Stimulated activated CD4-positive, alpha-beta T cell treated with anti-CD3 and anti-CD28 coated beads, Interleukin-4, amount 100 ng/mL, for 4 hours (primary cell): ENCODE data around the gene DYNLT2.
"Not testable (repeated sequence)": the region's sequence is repeated elsewhere in the genome, so short reads cannot be mapped to it uniquely, and the experiment has no call there.

Source experiments
- DNase-seq, 2 experiments: peaks; one replicate each; pipeline ENCODE4 v3.0.0-alpha.2; 2020

The DYNLT2 gene

DNA sequence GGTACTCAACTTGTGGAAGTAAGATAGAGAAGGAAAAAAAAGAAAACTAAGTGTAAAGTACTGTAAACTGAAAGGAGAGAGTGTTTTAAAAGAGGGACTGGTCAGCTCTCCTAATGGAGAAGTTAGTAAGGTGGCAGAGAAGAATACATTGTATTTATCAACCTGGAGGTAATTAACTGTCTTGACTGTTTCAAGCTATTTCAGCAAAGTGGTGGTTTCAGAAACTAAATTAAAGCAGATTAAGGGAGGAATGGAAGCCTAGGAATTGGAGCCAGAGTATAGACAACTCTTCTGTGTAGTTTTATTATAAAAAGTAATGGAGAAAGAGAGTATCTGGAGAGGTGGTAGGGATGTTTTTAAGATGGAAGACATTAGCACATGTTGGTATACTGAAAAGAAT lies 24.4 kb downstream of the DYNLT2 start:
- DNase-seq = no peak

DNA sequence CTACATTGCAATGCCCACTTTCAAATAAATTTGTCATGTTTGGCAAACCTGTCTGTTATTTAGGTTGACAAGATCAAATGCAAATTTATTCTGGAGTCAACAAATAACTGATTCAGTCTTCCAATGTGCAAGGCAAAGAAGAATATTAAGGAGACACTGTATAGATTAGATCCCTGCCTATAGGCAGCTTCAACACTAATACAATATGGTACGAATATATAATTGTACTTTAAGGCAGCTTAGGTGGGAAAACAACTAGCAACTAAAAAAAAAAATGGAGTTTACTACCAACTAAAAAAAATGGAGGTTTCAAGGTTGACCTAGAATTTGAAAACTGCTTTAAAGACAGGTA lies 25.3 kb downstream of the DYNLT2 start:
- no peak for DNase-seq

DNA sequence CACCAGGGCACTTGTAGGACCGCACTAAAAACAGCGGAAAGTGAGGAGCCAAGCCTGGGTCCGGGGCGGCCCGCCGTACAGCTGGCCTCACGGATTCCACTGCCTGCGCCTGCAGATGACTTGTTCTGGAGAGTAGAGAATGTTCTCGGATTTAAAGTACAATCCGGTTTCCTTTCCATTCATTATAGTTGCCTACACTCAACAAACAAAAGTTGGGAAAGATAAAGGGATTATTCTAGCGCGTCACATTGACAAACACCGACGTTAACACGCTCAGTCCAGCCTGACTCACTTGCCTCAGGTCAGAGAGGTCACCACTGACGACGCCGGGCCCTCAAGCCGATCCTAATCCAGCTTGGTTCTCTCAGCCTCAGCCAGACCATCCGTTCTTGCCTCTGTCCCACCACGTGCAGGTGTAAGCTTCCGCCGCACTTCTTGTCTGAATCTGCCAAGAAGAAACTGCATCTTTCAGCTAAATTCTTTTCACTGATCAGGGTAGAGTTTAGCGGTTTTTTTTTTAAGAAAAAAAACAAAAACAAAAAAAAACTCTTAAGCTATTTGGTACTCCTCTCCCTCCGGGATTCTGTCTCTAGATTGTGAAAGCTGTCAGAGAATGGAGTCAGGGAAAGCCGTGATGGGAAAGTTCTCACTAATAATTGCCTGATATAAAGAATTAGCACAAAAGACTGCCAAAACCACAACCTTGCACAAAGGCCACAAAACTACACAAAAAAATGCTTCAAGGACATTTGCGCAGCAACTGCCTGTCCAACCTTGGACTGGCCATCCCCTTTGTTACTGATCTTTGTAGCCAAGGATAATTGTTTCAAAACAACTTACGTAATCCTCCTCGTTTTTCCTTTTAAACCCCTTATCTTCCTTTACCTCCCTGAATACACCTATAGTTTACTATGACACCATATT lies 26.0 kb downstream of the DYNLT2 start:
- DNase-seq = peak; percentile 5 to 9

DNA sequence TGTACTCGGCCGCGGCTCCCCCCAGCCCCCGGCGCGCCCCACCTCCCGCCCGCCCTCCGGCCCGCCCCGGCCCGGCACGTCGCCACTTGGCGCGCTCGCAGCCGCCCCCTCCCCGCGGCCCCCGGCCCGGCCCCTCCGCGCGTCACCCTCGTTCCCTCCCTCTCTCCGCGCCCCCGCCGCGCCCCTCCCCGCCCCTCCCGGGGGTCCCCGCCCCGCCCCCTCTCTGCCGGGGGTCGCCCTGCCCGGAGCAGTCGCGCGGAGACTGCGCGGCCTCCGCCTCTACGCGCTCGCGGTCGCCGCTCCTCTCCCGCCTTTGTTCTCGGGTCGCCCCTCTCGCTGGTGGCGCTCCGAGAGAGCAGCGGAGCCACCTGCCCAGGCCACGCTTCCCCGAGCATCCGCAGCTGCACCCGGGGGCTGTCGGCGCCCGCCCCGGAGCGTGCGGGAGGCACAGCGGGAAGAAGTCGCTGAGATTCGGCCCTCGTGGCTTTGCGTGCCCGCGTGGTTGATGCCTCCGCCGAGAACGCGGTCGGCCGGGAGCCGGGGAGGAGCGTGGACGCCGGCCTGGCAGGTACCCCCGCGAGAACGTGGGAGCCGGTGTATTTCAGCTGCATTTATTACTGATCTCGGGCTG lies 26.8 kb downstream of the DYNLT2 start, which contains the start of gene PHF10:
Gene PHF10, minus strand, starts transcription at position 7 of the 631 bp plus-strand sequence. CDS start 569 bp downstream, outside the sequence.
- DNase-seq = peak; percentile 73 to 84

DNA sequence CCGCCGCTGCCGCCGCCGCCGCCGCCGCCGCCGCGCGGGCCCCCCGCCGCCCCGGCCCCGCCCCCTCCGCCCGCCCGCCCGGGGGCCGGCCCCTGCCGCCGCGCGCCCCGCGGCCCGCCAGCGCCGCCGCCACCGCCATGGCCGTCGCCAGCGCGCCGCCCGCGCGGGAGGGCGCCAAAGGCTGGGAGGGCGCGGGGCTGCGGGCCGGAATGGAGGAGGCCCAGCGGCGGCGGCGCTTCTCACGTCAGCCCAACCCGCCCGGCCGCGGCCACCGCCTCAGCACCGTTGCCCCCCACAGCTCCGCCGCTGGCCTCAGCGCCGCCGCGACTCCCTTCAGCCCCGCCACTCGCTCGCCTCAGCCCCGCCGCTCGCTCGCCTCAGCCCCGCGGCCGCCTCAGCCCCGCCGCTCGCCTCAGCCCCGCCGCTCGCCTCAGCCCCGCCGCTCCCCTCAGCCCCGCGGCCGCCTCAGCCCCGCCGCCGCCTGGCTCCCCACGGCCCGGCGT lies 27.3 kb downstream of the DYNLT2 start:
- DNase-seq = peak; percentile 19 to 55

DNA sequence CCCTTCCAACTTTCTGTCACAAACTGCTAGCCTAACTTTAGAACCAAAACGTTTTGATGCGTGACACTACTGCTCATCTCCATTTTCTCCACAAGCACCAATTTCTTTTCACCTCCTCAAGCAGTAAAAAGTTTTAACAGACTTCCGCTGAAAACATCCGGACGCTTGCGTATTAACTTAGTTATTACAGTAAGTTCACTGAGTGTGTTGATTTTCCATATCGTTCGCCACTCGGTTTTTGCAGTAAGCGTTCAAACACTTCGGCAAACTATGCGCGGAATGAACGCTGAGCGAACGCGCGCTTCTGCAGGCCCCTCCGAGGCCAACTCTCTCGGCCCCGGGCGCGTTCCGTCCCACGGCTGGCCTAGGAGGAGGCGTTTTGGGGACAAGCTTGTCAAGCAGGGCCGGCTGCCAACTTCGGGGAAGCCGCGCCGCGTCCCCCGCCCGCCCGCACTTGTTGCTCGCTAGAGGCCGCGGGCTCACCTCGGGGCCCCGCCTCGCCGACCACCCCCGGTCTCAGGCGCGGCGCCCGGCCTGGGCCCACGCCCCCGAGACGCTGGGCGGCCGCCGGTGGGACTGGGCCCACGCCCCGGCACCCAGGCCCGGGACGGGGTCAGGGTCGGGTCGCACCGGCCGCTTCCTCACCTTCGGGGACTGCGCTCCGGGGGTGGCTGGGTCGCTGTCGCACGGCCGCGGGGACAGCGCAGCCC lies 28.0 kb downstream of the DYNLT2 start:
- DNase-seq = peak; percentile 62 to 63

DNA sequence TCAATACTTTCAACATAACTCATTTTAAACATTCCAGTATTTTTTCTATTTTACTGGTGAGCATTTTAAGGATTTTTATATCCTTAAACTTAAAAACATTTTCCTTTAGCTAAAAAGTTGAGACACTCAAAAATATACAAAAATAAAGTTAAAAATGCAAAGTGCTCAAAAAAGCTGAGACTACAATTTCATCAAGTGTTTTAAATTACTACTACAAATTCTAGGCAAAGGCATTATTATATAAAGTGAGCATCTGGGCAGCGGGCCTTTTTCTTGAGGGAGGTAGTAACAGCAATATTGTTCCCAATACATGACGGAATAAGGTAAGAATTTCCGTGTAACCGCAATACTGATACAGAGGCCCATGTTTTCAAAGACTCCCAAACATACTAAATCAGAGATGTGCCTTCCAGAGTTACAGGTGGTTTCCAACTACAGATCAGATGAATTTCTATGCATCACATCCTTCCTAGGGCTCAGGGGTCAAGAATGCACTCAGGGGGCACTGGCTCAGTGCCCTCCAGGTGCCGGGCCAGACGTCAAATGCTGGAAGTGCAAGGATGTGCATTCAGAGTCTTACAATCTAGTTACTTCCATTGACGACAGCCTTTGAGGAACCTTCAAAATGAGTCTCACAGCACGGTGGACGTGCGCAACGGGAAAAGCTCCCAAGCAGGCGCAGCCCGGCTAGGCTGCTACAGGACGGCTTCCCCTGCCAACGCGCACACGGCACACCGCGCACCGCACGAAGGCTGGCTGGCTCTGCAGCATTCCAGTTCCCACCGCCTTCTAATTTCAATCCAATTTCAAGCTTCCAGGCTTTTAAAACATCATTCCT lies 28.8 kb downstream of the DYNLT2 start:
- DNase-seq = peak in 1 of 2 experiments; percentile 7

DNA sequence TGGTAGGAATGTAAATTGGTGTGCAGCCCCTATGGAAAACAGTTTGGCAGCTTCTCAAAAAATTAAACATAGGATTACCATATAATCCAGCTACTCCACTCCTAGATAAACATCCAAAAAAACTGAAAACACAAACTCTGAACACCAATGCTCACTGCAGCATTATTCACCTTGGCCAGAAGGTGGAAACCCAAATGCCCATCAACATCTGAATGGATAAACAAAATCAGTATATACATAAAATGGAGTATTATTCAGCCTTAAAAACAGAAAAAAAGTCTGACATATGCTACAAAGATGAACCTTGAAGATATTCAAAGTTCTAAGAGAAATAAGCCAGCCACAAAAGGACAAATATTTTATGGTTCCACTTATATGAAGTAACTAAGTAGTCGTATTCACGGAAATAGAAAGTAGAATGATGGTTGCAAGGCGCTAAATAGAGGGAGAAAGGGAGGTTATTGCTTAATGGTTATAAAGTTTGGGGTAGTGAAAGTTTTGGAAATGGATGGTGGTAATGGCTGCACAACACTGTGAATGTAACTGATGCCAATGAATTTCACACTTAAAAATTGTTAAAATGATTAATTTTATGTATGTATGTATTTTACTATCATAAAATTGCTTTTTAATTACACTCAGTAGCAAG lies 31.0 kb downstream of the DYNLT2 start:
- DNase-seq = no peak

DNA sequence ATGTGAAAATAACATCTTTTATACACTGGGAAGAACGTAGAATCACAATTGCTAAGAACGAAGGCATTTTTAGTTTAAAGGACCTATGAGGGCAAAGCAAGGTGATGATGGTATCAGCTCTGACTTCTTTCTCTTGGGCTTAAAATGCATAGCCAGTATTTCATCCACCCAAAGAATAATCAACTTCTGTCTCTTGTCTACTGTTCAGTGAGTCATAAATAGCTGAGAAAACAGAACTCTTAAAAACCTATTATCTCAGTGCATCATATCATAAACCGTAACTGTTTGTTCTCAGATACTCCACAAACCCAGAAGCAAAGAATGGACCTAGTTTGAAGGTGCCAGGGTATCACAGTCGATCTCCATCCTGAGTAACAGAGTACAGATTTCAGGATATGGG lies 32.3 kb downstream of the DYNLT2 start:
- DNase-seq = no peak

DNA sequence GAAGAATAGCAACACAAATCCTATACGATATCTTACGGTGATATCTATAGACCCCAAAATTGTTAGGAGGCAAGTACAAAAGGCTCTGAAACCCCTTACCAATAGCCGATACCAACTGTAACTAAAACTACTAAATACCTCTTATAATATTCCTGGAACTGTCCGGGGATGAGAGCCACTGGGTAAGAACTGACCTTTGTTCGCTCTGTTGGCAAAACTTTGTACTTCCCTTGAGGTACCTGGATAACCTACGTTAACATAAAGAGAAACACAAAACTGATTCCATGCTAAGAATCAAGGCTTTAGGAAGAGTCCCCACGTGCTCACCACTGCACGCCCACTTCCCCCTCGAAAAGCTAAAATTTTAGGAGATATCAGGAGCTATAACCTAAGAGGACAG lies 36.8 kb downstream of the DYNLT2 start:
- no peak for DNase-seq

DNA sequence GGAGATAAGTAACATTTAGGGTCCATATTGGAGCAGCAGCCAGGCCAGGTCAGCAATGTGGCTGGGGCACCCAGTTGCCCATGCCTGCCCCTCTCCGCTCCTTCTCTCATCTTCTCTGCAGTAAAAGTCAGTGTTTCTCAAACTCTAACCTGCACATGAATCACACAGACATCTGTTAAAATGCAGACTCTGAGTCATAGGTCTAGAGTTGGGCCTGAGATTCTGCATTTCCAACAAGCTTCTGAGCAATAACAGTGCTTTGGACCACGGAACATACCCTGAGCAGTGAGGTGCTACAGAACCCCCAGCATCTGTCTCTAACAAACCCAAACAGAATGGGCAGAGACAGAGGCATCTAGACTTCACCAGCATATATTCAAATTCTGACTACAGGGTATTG lies 37.2 kb downstream of the DYNLT2 start:
- no peak for DNase-seq

DNA sequence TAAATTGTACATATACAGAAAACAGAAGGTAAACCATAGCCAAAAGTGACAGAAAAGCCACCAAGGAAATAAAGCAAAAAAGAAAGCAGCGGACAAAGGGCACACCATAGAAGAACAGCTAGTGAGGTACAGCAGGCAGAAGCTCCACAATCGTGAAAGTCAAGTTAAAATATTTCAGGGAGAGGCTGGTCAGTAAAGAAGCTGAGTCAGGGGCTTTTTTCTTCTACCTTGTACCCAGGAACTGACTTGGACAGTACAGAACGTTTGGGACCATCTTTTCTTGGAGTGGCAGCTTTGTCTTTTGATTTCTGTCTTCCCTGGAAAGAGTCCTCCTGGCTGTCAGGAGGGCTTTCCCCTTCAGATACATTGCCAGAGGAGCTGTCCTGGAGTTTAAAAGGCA lies 41.4 kb downstream of the DYNLT2 start:
- DNase-seq = no peak

DNA sequence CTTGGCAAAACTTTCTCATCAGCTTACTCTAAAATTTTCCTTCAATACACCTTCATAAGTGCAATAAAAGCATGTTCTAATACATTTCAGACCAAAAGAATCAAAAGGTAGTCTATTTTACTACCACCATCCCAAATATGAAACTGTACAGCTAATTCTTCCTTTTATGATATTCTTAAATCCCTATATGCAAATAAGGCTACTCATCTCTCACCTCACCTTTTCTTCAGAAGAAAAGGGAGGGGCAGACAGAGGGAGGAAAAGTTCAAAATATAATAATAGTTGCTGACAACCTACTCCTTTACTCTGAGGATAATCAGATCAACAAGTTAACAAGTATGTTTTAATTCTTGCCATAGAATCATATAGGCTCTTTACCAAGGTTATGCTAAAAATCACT lies 42.1 kb downstream of the DYNLT2 start:
- DNase-seq = no peak

DNA sequence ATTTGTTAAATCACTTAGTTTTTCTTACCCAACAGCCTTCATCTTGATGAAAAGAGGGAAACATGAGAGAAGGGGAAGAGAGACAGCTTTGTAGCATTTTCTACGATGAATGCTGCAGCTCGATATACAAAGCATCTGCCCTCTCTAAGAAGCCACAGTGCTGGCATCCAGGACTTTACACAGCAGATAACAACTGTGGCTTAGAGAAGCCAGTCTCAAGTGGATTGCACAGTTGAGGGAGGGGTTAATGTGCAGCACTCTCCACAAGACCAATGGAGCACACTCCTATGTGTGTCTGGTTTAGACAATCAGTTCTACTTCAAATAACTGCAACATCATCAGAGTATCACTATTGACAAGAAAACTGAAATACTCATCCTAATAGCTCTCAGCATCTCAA lies 43.6 kb downstream of the DYNLT2 start:
- DNase-seq = no peak

DNA sequence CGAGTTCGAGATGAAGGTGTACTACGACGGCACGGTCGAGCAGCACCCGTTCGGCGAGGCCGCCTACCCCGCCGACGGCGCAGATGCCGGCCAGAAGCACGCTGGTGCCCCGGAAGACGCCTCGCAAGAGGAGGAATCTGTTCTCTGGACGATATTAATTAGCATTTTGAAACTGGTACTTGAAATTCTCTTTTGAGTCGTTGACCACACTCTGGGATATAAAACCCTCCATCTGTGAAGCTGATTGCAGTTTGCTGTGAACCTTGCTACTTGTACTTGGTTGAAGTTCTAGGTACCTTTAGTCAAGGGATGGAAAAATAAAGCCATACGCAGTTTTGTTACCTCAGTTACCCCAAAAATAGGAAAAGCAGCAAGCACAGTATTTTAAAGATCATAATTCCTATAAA lies 48.5 kb downstream of the DYNLT2 start:
- DNase-seq = no peak

DNA sequence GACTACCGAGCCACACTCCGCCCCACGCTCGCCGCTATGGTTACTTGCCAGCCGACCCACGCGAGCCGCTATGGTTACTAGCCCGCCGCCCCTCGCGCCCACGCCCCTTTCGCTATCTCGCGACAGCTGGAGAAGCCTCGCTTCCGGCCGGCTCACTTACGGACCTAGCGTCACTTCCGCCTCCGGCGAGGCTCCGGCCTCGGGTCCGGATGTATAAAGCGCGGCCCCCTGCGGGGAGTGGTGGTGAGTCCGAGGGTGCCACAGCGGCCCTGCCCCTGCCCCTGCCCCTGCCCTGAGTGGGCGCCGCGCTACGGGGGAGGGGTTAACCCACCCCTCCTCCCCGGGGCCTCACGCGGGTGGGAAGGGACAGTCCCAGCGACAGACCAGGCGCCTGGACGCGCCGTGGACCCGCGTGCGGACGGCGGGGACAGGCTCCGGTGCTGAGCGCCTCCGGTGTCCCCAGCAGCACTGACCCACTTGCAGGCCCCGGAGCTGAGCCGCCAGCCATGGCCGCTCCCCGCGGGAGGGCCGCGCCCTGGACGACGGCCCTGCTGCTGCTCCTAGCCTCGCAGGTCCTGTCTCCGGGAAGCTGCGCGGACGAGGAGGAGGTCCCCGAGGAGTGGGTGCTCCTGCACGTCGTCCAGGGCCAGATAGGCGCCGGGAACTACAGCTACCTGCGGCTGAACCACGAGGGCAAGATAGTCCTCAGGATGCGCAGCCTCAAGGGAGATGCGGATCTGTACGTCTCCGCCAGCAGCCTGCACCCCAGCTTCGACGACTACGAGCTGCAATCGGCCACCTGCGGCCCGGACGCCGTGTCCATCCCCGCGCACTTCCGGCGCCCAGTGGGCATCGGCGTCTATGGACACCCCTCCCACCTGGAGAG lies 49.2 kb downstream of the DYNLT2 start, which contains the start of the genes C6orf120 and WDR27:
Gene C6orf120, plus strand, starts transcription at position 173 of the 886 bp plus-strand sequence. Its CDS starts 334 bp downstream, at position 507.
Gene WDR27, minus strand, starts transcription at position 76 of the 886 bp plus-strand sequence. CDS start 13,024 bp downstream, outside the sequence.
- DNase-seq = peak; percentile 99

DNA sequence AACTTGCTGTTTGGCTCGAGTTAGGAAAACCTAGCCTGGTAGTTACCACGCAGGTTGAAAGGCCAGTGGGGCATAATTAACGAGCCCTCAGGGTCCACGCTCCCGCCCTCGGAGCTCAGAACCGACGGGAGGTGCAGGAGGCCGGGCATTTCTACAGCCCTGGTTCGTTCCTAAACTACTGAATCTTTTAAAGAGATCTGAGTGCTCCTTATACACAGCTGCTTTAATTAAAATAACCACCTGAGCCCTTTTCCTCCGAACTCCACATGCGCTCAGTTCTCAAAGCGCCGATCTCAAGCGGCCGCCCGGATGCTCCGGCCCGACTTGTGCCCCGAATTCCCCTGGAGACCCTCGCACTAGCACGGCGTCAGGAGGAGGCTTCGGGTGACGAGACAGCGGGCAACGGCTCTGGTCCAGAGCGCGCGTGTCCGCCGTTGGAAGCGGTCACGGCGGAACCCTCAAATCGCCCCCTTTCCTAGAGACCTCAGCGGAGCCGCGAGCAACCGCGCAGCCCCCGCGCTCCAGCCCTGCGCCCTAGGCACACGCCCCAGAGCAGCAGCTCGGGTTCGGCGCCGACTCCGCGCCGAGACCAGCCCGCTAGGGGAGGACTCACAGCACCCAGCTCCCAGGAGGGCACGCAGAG lies 49.9 kb downstream of the DYNLT2 start:
- no peak for DNase-seq

DNA sequence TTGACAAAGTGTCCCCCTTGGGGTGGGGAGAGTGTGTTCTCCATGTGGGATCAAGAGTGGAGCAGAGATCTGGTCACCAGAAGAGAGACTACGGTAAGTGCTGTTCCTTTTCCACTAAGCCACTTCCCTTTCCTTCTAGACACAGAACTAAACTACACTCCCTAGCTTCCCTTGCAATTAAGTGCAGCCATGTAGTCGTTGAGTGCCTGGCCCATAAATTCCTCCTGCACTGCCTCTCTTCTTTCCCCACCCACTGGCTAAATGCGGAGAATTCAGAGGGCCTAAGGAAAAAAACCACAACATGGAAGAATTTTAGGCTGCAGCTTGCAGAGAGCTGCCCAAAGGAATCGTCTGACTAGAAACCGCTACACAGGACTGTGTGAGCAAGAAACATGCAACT lies 51.1 kb downstream of the DYNLT2 start:
- DNase-seq = no peak

DNA sequence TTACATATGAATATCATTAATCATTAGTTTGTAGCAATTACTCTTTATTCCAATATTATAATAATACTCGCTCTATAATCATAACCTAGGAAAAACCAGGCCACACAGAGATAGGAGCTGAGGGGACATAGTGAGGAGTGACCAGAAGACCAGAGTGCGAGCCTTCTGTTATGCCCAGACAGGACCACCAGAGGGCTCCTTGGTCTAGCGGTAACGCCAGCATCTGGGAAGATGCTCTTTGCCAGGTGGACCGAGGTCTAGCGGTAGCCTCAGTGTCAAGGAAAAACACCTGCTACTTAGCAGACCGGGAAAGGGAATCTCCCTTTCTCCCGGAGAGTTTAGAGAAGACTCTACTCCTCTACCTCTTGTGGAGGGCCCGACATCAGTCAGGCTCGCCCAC lies 54.3 kb downstream of the DYNLT2 start:
- not testable (repeated sequence) for DNase-seq

DNA sequence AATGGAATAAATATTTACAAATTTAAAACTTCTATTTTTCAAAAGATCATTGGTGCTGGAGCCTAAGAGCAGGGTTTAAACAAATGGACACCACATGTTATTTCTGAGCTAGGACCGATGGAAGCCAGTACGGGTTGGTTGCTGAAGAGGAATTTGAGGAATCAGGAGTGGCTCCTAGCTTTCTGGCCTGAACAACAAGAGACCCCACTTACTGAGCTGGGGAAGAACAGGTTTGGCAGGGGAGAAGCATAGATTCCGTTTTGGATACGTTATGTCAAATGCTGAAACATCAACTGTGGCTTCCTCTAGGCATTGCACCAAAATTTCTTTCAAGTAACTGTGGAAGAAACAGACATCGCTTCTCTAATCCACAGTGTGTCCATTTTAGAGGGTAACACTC lies 56.2 kb downstream of the DYNLT2 start:
- DNase-seq = no peak
